H7 (cell line): Measurements from ENCODE around the gene ENOX2. TPM values are rescaled to one million over a fixed set of nuclear protein-coding genes. Genes with fewer than 3 reads are reported as not detected.

Experiments
- DNase-seq: peaks from one replicate; pipeline ENCODE4 v3.0.0; 2012
- H3K27me3 ChIP-seq: 2 replicates; pipeline ENCODE4 v1.6.0; 2011; ENCODE audit warnings: mild to moderate bottlenecking, low read length; ENCODE audit not compliant: control insufficient read depth, insufficient read depth
- H3K36me3 ChIP-seq: replicated peaks from 2 replicates; pipeline ENCODE4 v1.5.1; 2011; ENCODE audit warnings: low read length; ENCODE audit not compliant: control insufficient read depth, insufficient read depth
- H3K4me3 ChIP-seq: 2 replicates; pipeline ENCODE4 v1.5.1; 2011; ENCODE audit warnings: low read depth, mild to moderate bottlenecking, control low read depth, low read length, moderate library complexity; ENCODE audit not compliant: insufficient read depth
- total RNA-seq: library from RNA; depleted of rRNA; stranded (reverse); fragments of >200 nt; shearing (Covaris generic); gene quantifications from 2 replicates; pipeline ENCODE4 v1.2.3, GENCODE V29; 2014

The ENOX2 gene
- total RNA-seq, 1 experiment from 2014 or later = 17.5 TPM

- no peak for DNase-seq
- H3K27me3 ChIP-seq = no peaks in the 10 kb centered on the region
Measured at GRCh38 chrX:130702867-130703707, 199.9 kb downstream of the ENOX2 start.

GRCh38 chrX:130700629-130701028, 202.4 kb downstream of the ENOX2 start:
- H3K36me3 ChIP-seq = no peaks in the 10 kb centered on the region
- H3K27me3 ChIP-seq = no peaks in the 10 kb centered on the region
- no peak overlapping the region for H3K4me3 ChIP-seq
- no peak for DNase-seq

More at GRCh38 chrX:130702867-130703707, 199.9 kb downstream of the ENOX2 start:
- no peak overlapping the region for H3K4me3 ChIP-seq
- H3K36me3 ChIP-seq = no peaks in the 10 kb centered on the region

- DNase-seq = no peak
- Histone ChIP-seq H3K36me3 (no peaks in the 10 kb centered on the region), H3K27me3 (no peaks in the 10 kb centered on the region), H3K4me3 (no peak overlapping the region)
Measured at GRCh38 chrX:130699618-130700017, 203.4 kb downstream of the ENOX2 start.

GRCh38 chrX:130696542-130696941, 206.5 kb downstream of the ENOX2 start:
- Histone ChIP-seq H3K36me3 (no peaks in the 10 kb centered on the region), H3K4me3 (no peak overlapping the region), H3K27me3 (no peaks in the 10 kb centered on the region)
- DNase-seq = no peak

GRCh38 chrX:130695931-130696330, 207.1 kb downstream of the ENOX2 start:
- H3K4me3 ChIP-seq = no peak overlapping the region
- no peaks in the 10 kb centered on the region for H3K27me3 ChIP-seq
- H3K36me3 ChIP-seq = no peaks in the 10 kb centered on the region
- DNase-seq = no peak

- Histone ChIP-seq H3K36me3 (no peaks in the 10 kb centered on the region), H3K4me3 (no peak overlapping the region), H3K27me3 (no peaks in the 10 kb centered on the region)
- no peak for DNase-seq
Measured at GRCh38 chrX:130694983-130695382, 208.0 kb downstream of the ENOX2 start.

- no peaks in the 10 kb centered on the region for H3K27me3 ChIP-seq
- H3K36me3 ChIP-seq = no peaks in the 10 kb centered on the region
- no peak overlapping the region for H3K4me3 ChIP-seq
- DNase-seq = no peak
Measured at GRCh38 chrX:130691576-130691975, 211.4 kb downstream of the ENOX2 start.

- DNase-seq = no peak
- H3K36me3 ChIP-seq = no peaks in the 10 kb centered on the region
- H3K27me3 ChIP-seq = no peaks in the 10 kb centered on the region
- no peak overlapping the region for H3K4me3 ChIP-seq
Measured at GRCh38 chrX:130688360-130688759, 214.6 kb downstream of the ENOX2 start.

GRCh38 chrX:130682990-130683389, 220.0 kb downstream of the ENOX2 start:
- Histone ChIP-seq H3K4me3 (no peak overlapping the region), H3K27me3 (no peaks in the 10 kb centered on the region), H3K36me3 (no peaks in the 10 kb centered on the region; the same call in 1 of the 2 replicates)
- no peak for DNase-seq

GRCh38 chrX:130680164-130681035, 222.6 kb downstream of the ENOX2 start:
- Histone ChIP-seq H3K36me3 (no peaks in the 10 kb centered on the region; the same call in 1 of the 2 replicates), H3K4me3 (no peak overlapping the region), H3K27me3 (no peaks in the 10 kb centered on the region)
- DNase-seq = no peak

GRCh38 chrX:130676861-130677260, 226.1 kb downstream of the ENOX2 start:
- Histone ChIP-seq H3K36me3 (no peaks in the 10 kb centered on the region; the same call in 1 of the 2 replicates), H3K4me3 (no peak overlapping the region), H3K27me3 (no peaks in the 10 kb centered on the region)
- no peak for DNase-seq

GRCh38 chrX:130672214-130672613, 230.8 kb downstream of the ENOX2 start:
- DNase-seq = no peak
- no peaks in the 10 kb centered on the region for H3K27me3 ChIP-seq
- H3K4me3 ChIP-seq = no peak overlapping the region
- H3K36me3 ChIP-seq = no peaks in the 10 kb centered on the region

GRCh38 chrX:130669233-130669632, 233.8 kb downstream of the ENOX2 start:
- DNase-seq = no peak

GRCh38 chrX:130665263-130665662, 237.7 kb downstream of the ENOX2 start:
- no peak overlapping the region for H3K4me3 ChIP-seq
- DNase-seq = no peak
- no peaks in the 10 kb centered on the region for H3K36me3 ChIP-seq
- H3K27me3 ChIP-seq = no peaks in the 10 kb centered on the region

More at GRCh38 chrX:130669233-130669632, 233.8 kb downstream of the ENOX2 start:
- H3K36me3 ChIP-seq = no peaks in the 10 kb centered on the region
- no peaks in the 10 kb centered on the region for H3K27me3 ChIP-seq
- H3K4me3 ChIP-seq = no peak overlapping the region

GRCh38 chrX:130658310-130658709, 244.7 kb downstream of the ENOX2 start:
- Histone ChIP-seq H3K27me3 (no peaks in the 10 kb centered on the region), H3K4me3 (no peak overlapping the region), H3K36me3 (no peaks in the 10 kb centered on the region)
- no peak for DNase-seq
